Effector memory CD4-positive, alpha-beta T cell (primary cell): Measurements from ENCODE around the gene EIF4EBP2.
A peak's percentile ranks its signal among the peaks of the same experiment; 100 is the strongest.

Source experiments
- DNase-seq, 3 donors: peaks; one replicate each; pipeline ENCODE4 v3.0.0-alpha.2; 2020
- H3K27ac ChIP-seq: 2 replicates; pipeline ENCODE4 v1.7.0; 2013; ENCODE audit warnings: mild to moderate bottlenecking, low read length, moderate library complexity; ENCODE audit not compliant: insufficient read depth, poor library complexity, severe bottlenecking
- H3K27me3 ChIP-seq: replicated peaks from 2 replicates; pipeline ENCODE4 v1.7.0; 2013; ENCODE audit warnings: mild to moderate bottlenecking, low read length; ENCODE audit not compliant: insufficient read depth, control insufficient read depth, poor library complexity, severe bottlenecking
- H3K36me3 ChIP-seq: 2 replicates; pipeline ENCODE4 v1.7.0; 2013; ENCODE audit warnings: mild to moderate bottlenecking, low read length, moderate library complexity; ENCODE audit not compliant: control insufficient read depth, insufficient read depth
- H3K4me1 ChIP-seq: 2 replicates; pipeline ENCODE4 v1.7.0; 2013; ENCODE audit warnings: low read length, mild to moderate bottlenecking; ENCODE audit not compliant: control insufficient read depth, insufficient read depth, poor library complexity, severe bottlenecking
- H3K4me3 ChIP-seq: 2 replicates; pipeline ENCODE4 v1.7.0; 2013; ENCODE audit warnings: low read length, low read depth, mild to moderate bottlenecking; ENCODE audit not compliant: insufficient read depth, poor library complexity, severe bottlenecking
- H3K9me3 ChIP-seq: 2 replicates; pipeline ENCODE4 v1.7.0; 2013; ENCODE audit warnings: mild to moderate bottlenecking, low read length, moderate library complexity; ENCODE audit not compliant: control insufficient read depth

EIF4EBP2 gene

DNA sequence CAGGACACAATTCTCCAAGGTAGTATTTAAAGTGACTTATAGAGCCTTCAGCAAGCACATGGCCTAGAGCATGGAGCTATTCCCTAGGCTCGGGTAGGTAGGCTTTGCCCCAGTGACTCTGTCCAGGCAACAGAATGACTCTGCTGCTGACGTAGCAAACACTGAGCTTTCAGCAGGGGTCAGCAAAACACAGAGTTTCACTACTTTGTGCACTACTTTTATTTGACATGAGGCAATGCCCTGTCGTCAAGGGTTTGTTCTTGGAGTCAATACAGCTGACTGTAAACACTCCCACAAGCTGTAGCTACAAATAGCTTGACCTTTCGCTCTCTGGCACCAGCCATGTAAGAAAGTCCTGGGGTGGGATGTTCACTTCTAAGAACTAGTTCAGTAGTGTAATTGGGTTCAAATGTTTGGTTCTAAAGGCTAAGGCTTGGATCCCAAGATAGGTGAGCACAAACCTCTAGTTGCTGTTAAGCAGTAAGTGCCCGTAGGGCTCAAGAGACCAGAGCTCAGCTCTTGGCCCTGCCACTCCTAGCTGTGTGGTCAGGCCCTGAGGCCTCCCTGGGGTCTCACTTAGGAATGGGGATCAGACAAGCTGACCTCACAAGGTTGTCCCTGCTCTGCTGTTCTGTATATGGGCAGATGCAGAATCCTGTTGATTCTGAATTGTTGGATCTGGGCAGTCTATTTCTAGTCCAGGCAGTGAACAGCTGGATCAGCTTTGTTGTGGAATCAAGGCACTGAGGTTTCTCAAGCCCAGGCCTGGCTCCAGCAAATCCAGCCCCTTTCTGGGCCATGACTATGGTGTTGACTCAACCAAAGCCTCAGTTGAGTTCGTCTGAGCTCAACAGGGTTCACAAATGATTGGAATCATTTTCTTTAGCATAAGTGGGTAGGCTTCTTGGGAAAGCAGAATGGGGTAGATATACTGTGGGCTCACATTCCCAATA lies 26.8 kb downstream of the EIF4EBP2 start:
- peaks cover 21% of the 10 kb centered on the region for H3K4me1 ChIP-seq
- no peaks in the 10 kb centered on the region for H3K9me3 ChIP-seq
- no peak overlapping the region for H3K4me3 ChIP-seq
- H3K36me3 ChIP-seq: peaks cover 12% of the 10 kb centered on the region
- H3K27me3 ChIP-seq: no peaks in the 10 kb centered on the region
- no peak overlapping the region for H3K27ac ChIP-seq
- DNase-seq: no peak

DNA sequence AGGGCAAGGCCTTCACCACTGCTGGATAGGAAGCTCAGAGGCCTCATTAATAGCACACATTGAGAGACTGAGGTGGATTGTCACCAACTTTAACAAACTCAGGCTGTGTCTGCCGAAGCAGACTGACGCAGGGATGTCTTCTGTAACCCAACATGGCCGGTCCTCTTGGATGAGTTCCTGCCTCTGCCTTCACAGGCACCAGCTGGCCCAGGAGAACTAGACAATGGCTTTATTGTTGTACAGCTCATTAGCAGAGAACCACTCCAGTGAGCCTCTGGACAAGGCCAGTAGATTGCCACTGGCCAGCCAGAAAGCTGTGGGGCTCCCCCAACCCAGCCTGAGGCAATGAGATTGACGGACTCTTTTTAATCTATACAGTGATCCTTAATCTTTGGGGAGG lies 28.2 kb downstream of the EIF4EBP2 start:
- no peaks in the 10 kb centered on the region for H3K27me3 ChIP-seq
- H3K9me3 ChIP-seq: no peaks in the 10 kb centered on the region
- DNase-seq: no peak
- H3K27ac ChIP-seq: peak overlapping the region; percentile 27
- peaks cover 7% of the 10 kb centered on the region for H3K36me3 ChIP-seq
- peaks cover 21% of the 10 kb centered on the region for H3K4me1 ChIP-seq
- peak overlapping the region; percentile 48 for H3K4me3 ChIP-seq

DNA sequence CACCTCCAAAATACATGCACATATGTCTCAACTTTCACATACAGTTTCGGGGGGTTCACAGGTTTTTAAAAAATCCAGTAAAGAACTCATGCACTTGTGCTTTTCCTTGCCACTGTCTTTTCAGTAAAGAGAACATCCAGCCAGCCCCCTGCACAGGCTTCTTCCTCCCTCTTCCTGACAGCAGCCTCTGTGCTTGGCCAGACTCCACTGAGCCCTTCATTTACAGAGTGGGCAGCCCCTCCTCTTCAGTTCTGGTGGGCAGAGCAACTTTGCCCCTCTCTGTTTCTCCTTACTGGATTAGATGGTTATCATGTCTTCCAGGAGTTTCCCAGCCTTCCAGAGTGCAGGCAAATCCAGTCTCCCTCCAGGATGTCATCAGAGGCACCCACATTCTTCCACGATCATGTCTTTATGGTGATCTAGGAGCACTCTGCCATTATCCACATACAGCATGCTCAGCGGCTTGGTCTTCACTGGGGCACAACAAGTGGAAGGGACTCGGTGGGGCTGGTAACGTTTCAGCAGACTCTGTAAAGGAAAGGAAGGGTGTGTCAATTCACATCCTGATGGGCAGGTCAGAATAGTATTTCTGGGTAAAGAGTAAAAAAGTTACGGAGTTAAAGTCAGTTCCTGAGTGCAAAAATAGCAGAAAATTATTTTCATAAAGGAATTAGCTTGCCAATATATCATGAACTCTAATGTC lies 28.8 kb downstream of the EIF4EBP2 start:
- peaks cover 7% of the 10 kb centered on the region for H3K36me3 ChIP-seq
- no peak for DNase-seq
- peak overlapping the region; percentile 48 for H3K4me3 ChIP-seq
- peaks cover 21% of the 10 kb centered on the region for H3K4me1 ChIP-seq
- peak overlapping the region; percentile 27 for H3K27ac ChIP-seq
- H3K9me3 ChIP-seq: no peaks in the 10 kb centered on the region
- H3K27me3 ChIP-seq: no peaks in the 10 kb centered on the region

GRCh38 chr10:70433581-70434280 lies 29.8 kb downstream of the EIF4EBP2 start:
- H3K27ac ChIP-seq: no peak overlapping the region
- peaks cover under 1% of the 10 kb centered on the region for H3K36me3 ChIP-seq
- H3K9me3 ChIP-seq: no peaks in the 10 kb centered on the region
- no peak overlapping the region for H3K4me3 ChIP-seq
- peaks cover 21% of the 10 kb centered on the region for H3K4me1 ChIP-seq
- H3K27me3 ChIP-seq: no peaks in the 10 kb centered on the region
- no peak for DNase-seq

DNA sequence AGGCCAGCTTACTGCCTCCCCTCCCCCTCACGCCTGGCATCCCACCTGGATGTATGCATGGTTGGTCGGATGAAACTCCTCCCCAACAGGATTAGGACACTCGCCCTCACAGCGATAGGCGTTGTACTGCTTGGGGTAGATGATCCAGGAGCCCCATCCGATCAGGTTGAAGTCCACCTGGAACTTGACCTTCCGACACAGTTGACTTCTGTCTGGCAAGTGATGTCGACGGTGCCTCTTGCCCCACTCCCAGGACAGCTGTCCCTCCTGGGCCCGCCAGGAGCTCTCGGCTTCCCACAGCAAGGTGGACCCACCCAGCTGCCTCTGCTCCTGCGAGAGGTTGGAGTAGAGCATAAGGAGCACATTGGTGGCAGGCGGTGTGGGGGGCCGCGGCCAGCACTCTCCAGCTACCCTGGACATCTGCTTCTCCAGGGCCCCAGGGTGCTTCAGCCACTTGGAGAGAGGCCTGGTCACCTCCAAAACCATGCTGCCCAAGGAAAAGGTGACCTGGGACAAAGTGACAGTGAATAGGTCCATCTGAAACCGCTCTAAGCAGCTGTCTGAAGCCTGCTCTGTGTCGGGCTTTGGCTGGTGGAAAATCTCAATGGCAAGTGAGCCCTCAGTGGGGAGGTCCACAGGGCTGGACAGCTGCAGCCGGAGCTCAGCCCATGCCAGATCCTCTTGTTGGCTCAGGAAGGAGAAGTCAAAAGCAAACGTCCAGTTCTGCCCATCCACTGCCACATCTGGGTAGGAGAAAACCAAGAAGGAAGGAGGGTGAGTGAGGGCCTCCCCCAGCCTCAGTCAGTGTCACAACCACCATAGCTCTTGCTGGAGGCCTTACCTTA lies 31.5 kb downstream of the EIF4EBP2 start:
- Histone ChIP-seq H3K27ac (no peak overlapping the region), H3K36me3 (no peaks in the 10 kb centered on the region), H3K4me1 (peaks cover 25% of the 10 kb centered on the region), H3K9me3 (no peaks in the 10 kb centered on the region), H3K4me3 (no peak overlapping the region), H3K27me3 (peaks cover 10% of the 10 kb centered on the region)
- DNase-seq: no peak

- peaks cover 27% of the 10 kb centered on the region for H3K27me3 ChIP-seq
- H3K9me3 ChIP-seq: no peaks in the 10 kb centered on the region
- no peak overlapping the region for H3K27ac ChIP-seq
- no peaks in the 10 kb centered on the region for H3K36me3 ChIP-seq
- peaks cover 25% of the 10 kb centered on the region for H3K4me1 ChIP-seq
- no peak for DNase-seq
- no peak overlapping the region for H3K4me3 ChIP-seq
Observed at GRCh38 chr10:70437721-70438120, 33.8 kb downstream of the EIF4EBP2 start.

DNA sequence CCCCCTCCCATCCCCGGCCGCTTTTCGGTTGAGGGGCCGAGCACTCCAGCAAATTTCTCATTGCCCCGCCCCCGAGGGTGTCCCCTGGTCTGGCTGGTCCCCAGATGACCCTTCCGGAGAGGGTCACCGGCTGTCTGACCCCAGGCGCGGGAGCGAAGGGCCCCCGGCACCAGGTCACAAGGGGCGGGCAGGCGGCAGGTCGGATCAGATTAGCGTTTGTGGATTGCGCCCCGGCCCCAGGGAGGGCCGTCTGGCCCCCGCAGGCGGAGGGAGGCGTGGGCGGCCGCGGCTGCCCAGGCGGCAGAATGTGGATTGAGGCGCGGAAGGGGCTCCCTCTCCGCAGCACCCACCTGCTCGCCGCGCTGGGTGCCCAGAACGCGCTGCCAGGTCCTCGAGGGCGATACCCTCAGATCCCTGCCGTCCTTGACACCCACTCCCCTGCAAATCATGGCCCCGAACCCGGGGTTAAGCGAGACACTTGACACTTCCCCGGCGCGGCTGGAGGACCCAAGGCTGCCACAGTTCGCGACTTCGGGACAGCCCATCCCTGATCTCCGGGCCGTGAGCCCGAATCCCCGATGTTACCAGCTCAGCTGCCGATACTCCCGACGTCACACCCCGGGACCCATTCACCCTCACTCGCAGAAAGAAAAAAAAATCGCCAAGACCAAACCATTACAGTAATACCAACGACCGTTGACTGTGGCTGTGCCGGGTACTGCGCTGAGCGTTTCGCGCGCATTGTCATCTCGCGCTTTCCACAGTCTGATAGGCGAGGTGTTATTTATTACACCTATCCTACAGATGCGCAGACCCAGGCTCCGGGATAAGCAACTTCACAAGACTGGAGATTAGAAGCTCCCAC lies 36.6 kb downstream of the EIF4EBP2 start:
- Histone ChIP-seq H3K9me3 (no peaks in the 10 kb centered on the region), H3K27ac (no peak overlapping the region), H3K4me1 (peaks cover 18% of the 10 kb centered on the region), H3K36me3 (no peaks in the 10 kb centered on the region), H3K4me3 (peak overlapping the region; percentile 45), H3K27me3 (peaks cover 32% of the 10 kb centered on the region)
- no peak for DNase-seq

- Histone ChIP-seq H3K27me3 (peaks cover 32% of the 10 kb centered on the region), H3K9me3 (no peaks in the 10 kb centered on the region), H3K27ac (no peak within 1 kb of the TSS), H3K4me1 (peaks cover 18% of the 10 kb centered on the region), H3K4me3 (peak within 1 kb of the TSS; percentile 45), H3K36me3 (no peaks in the 10 kb centered on the region)
- no peak for DNase-seq
Observed at GRCh38 chr10:70441161-70441894, 37.4 kb downstream of the EIF4EBP2 start, which contains the start of gene NODAL. TSS of gene NODAL (minus strand) at chr10:70441681. CDS start at chr10:70441667, 14 bp downstream.
